Inflammatory macrophage (primary cell): ENCODE results near the gene ZNF322.

Source experiments
- DNase-seq, 2 donors: peaks; one replicate each; pipeline ENCODE4 v3.0.0-alpha.2; 2020 to 2022

ZNF322 gene

GRCh38 chr6:26588965-26589364 is 70.6 kb downstream of the ZNF322 start:
- no peak for DNase-seq
